ENCODE results near the gene ANKLE1. TPM values are rescaled to one million over a fixed set of nuclear protein-coding genes. Genes with fewer than 3 reads are reported as not detected.

The ANKLE1 gene
- polyA plus RNA-seq, 1 donor (not counting 4 experiments of a cell fraction or from before 2014, with no cell fraction given), result 0.30 TPM

- dilution Hi-C loops (cut with MboI; ENCODE audit: extremely low pct_ligation_motif_present, low sequenced_read_pairs), result no loop called here
- H3K27ac ChIP-seq (ENCODE audit: control insufficient read depth, insufficient read depth, low read length), result peak overlapping the region; percentile 8
- FAIRE-seq, result peak; percentile 81
- peaks cover 0 to 9% of the 10 kb centered on the region in 2 experiments for H3K36me3 ChIP-seq (ENCODE audit: control insufficient read depth in 2 of 2, extremely low read depth in 1 of 2, insufficient read depth in 2 of 2, low read length in 2 of 2)
- no peak for DNase-seq (ENCODE audit: low read depth, low spot score)
- H3K4me2 ChIP-seq (ENCODE audit: control insufficient read depth, extremely low read depth, insufficient read depth, low read depth, low read length), result peak overlapping the region; percentile 80
- no peaks in the 10 kb centered on the region for H3K9me3 ChIP-seq (ENCODE audit: control insufficient read depth, low read depth, low read length)
- H3K4me3 ChIP-seq (ENCODE audit: control insufficient read depth in 2 of 3, extremely low read depth in 1 of 3, insufficient read depth in 2 of 3, low read depth in 1 of 3, low read length in 3 of 3), result peak overlapping the region; percentile 30 to 80 (median 65)
- H3K9ac ChIP-seq (ENCODE audit: control insufficient read depth, extremely low read depth, insufficient read depth, low read length), result peak overlapping the region; percentile 61
- TF ChIP-seq EZH2 (IDR thresholded peaks at IDR 0.05; ENCODE audit: low read length) (no peak), CTCF (optimal IDR thresholded peaks at IDR 0.05 in 1 of 3, IDR thresholded peaks at IDR 0.05 in 1 of 3, conservative IDR thresholded peaks at IDR 0.05 in 1 of 3; ENCODE audit: extremely low read depth in 1 of 3, insufficient read depth in 2 of 3, low read length in 3 of 3) (peak; percentile 75 to 97 (median 92))
- peaks cover 3% of the 10 kb centered on the region for H4K20me1 ChIP-seq (ENCODE audit: control insufficient read depth, extremely low read depth, insufficient read depth, low read length)
- H3K27me3 ChIP-seq (ENCODE audit: control insufficient read depth, extremely low read depth, insufficient read depth, low read length), result no peaks in the 10 kb centered on the region
- no peaks in the 10 kb centered on the region for H3K9me1 ChIP-seq (ENCODE audit: control insufficient read depth, extremely low read depth, insufficient read depth, low read length)
- peaks cover 4% of the 10 kb centered on the region for H3K79me2 ChIP-seq (ENCODE audit: control insufficient read depth, insufficient read depth, low read length)
- H3K4me1 ChIP-seq (ENCODE audit: control insufficient read depth, extremely low read depth, insufficient read depth, low read length), result peaks cover 11% of the 10 kb centered on the region
- H2AFZ ChIP-seq (ENCODE audit: control insufficient read depth, low read length), result peak overlapping the region; percentile 93
Measured at GRCh38 chr19:17292301-17293074, 10.8 kb downstream of the ANKLE1 start.

GRCh38 chr19:17293605-17294004 is 11.9 kb downstream of the ANKLE1 start:
- Histone ChIP-seq H3K4me2 (ENCODE audit: control insufficient read depth, extremely low read depth, insufficient read depth, low read depth, low read length) (peak overlapping the region; percentile 19), H3K9ac (ENCODE audit: control insufficient read depth, extremely low read depth, insufficient read depth, low read length) (no peak overlapping the region), H3K9me3 (ENCODE audit: control insufficient read depth, low read depth, low read length) (no peaks in the 10 kb centered on the region), H3K4me1 (ENCODE audit: control insufficient read depth, extremely low read depth, insufficient read depth, low read length) (peaks cover 11% of the 10 kb centered on the region), H2AFZ (ENCODE audit: control insufficient read depth, low read length) (no peak overlapping the region), H3K4me3 (ENCODE audit: control insufficient read depth in 2 of 3, extremely low read depth in 1 of 3, insufficient read depth in 2 of 3, low read depth in 1 of 3, low read length in 3 of 3) (no peak overlapping the region), H3K36me3 (ENCODE audit: control insufficient read depth in 2 of 2, extremely low read depth in 1 of 2, insufficient read depth in 2 of 2, low read length in 2 of 2) (peaks cover 0 to 12% of the 10 kb centered on the region in 2 experiments), H3K79me2 (ENCODE audit: control insufficient read depth, insufficient read depth, low read length) (peaks cover 4% of the 10 kb centered on the region), H3K9me1 (ENCODE audit: control insufficient read depth, extremely low read depth, insufficient read depth, low read length) (no peaks in the 10 kb centered on the region), H4K20me1 (ENCODE audit: control insufficient read depth, extremely low read depth, insufficient read depth, low read length) (peaks cover 3% of the 10 kb centered on the region), H3K27ac (ENCODE audit: control insufficient read depth, insufficient read depth, low read length) (no peak overlapping the region), H3K27me3 (ENCODE audit: control insufficient read depth, extremely low read depth, insufficient read depth, low read length) (no peaks in the 10 kb centered on the region)
- FAIRE-seq, result no peak
- dilution Hi-C loops (cut with MboI; ENCODE audit: extremely low pct_ligation_motif_present, low sequenced_read_pairs), result no loop called here
- DNase-seq (ENCODE audit: low read depth, low spot score), result no peak
- TF ChIP-seq EZH2 (IDR thresholded peaks at IDR 0.05; ENCODE audit: low read length), result no peak
- no peak for TF ChIP-seq CTCF (optimal IDR thresholded peaks at IDR 0.05 in 1 of 3, IDR thresholded peaks at IDR 0.05 in 1 of 3, conservative IDR thresholded peaks at IDR 0.05 in 1 of 3; ENCODE audit: extremely low read depth in 1 of 3, insufficient read depth in 2 of 3, low read length in 3 of 3)
